Measurements from ENCODE around the gene RAPGEF1. TPM values are rescaled to one million over a fixed set of nuclear protein-coding genes. Genes with fewer than 3 reads are reported as not detected.

Gene RAPGEF1
- polyA plus RNA-seq, 2 of the 4 experiments (the other 2 are of a cell fraction): 21.6 to 27.7 TPM

GRCh38 chr9:131590907-131591844, 148.7 kb downstream of the RAPGEF1 start:
- Histone ChIP-seq H3K9me3 (no peaks in the 10 kb centered on the region), H3K4me1 (peaks cover 22% of the 10 kb centered on the region), H3K4me3 (no peak overlapping the region), H3K27ac (no peak overlapping the region), H3K4me2 (no peak overlapping the region)
- peak; percentile 98 for TF ChIP-seq SMC3 (IDR thresholded peaks at IDR 0.05)
- peak; percentile 98 to 99 for TF ChIP-seq RAD21 (conservative IDR thresholded peaks at IDR 0.05 in 1 of 2, IDR thresholded peaks at IDR 0.05 in 1 of 2)
- TF ChIP-seq CBX8 (IDR thresholded peaks at IDR 0.05): no peak
- TF ChIP-seq TP53 (CRISPR knock-in tag; IDR thresholded peaks at IDR 0.05): no peak
- peak; percentile 91 for TF ChIP-seq CTCF (IDR thresholded peaks at IDR 0.05)
- TF ChIP-seq USF2 (IDR thresholded peaks at IDR 0.05): 0 out of 2 replicates have a peak, but pooled peaks have one; percentile 4
- POLR2A ChIA-PET: interaction anchor here (1.0 to 1.3 kb wide), 2 partner anchors 142 to 148 kb away, joined by 3 read pairs; no protein-coding TSS in a partner anchor
- peak; percentile 77 to 80 for DNase-seq (ENCODE audit: low read depth in 1 of 2, low spot score in 1 of 2)
- CTCF ChIA-PET: interaction anchor here (0.6 to 27.5 kb wide), 63 partner anchors 9 to 693 kb away, joined by 3 to 737 read pairs (median 5); partner anchors contain the start of gene RAPGEF1
- 59% methylated on average over 21 of the region's 21 CpGs for WGBS (ENCODE audit: missing lambda C conversion rate)
- FAIRE-seq: peak; percentile 80
- ATAC-seq: peak; percentile 90 to 96

- Histone ChIP-seq H3K4me2 (no peak overlapping the region), H3K27ac (no peak overlapping the region), H3K9me3 (no peaks in the 10 kb centered on the region), H3K4me1 (peaks cover 15% of the 10 kb centered on the region), H3K4me3 (no peak overlapping the region)
- ChIA-PET CTCF (interaction anchor here (0.5 to 27.5 kb wide), 26 partner anchors 8 to 240 kb away, joined by 3 to 737 read pairs (median 7); partner anchors contain the start of gene RAPGEF1), POLR2A (no interaction called here)
- ATAC-seq: no peak
- FAIRE-seq: no peak
- WGBS (ENCODE audit: missing lambda C conversion rate): 74% methylated on average over 9 of the region's 13 CpGs
- no peak for DNase-seq (ENCODE audit: low read depth in 1 of 2, low spot score in 1 of 2)
- no peak for TF ChIP-seq TP53 (CRISPR knock-in tag; IDR thresholded peaks at IDR 0.05)
- TF ChIP-seq JUNB (IDR thresholded peaks at IDR 0.05): no peak
- TF ChIP-seq ZC3H11A (IDR thresholded peaks at IDR 0.05): no peak
- TF ChIP-seq NFE2L2 (conservative IDR thresholded peaks at IDR 0.05; ENCODE audit: low read length): no peak
- TF ChIP-seq CBX2 (IDR thresholded peaks at IDR 0.05; ENCODE audit: borderline replicate concordance, low read depth): no peak
These were observed 149.4 kb downstream of the RAPGEF1 start for GRCh38 chr9:131590449-131590848.

GRCh38 chr9:131589993-131590392, 149.9 kb downstream of the RAPGEF1 start:
- CTCF ChIA-PET: interaction anchor here (0.5 to 27.5 kb wide), 10 partner anchors 11 to 174 kb away, joined by 3 to 737 read pairs (median 8); partner anchors contain the start of gene RAPGEF1
- WGBS (ENCODE audit: missing lambda C conversion rate): 90% methylated on average over 14 of the region's 14 CpGs
- TF ChIP-seq RARB (CRISPR knock-in tag; IDR thresholded peaks at IDR 0.05) (no peak), FOXS1 (CRISPR knock-in tag; IDR thresholded peaks at IDR 0.05) (no peak), HOXA7 (CRISPR knock-in tag; IDR thresholded peaks at IDR 0.05) (no peak), ZFP36 (IDR thresholded peaks at IDR 0.05; ENCODE audit: borderline replicate concordance, partially characterized antibody) (no peak), KDM5A (IDR thresholded peaks at IDR 0.05) (no peak), NPAS2 (CRISPR knock-in tag; IDR thresholded peaks at IDR 0.05; ENCODE audit: borderline replicate concordance) (no peak), RAD21 (conservative IDR thresholded peaks at IDR 0.05 in 1 of 2, IDR thresholded peaks at IDR 0.05 in 1 of 2) (no peak), MYC (IDR thresholded peaks at IDR 0.05; ENCODE audit: borderline replicate concordance, low read length) (no peak), HMGXB4 (CRISPR knock-in tag; IDR thresholded peaks at IDR 0.05; ENCODE audit: borderline replicate concordance) (no peak), ZC3H11A (IDR thresholded peaks at IDR 0.05) (no peak), FOSL2 (IDR thresholded peaks at IDR 0.05) (no peak), FOSL2 (CRISPR knock-in tag; IDR thresholded peaks at IDR 0.05) (no peak), CBX2 (IDR thresholded peaks at IDR 0.05; ENCODE audit: borderline replicate concordance, low read depth) (no peak), PBX3 (IDR thresholded peaks at IDR 0.05) (no peak), CTCF (IDR thresholded peaks at IDR 0.05) (no peak)

More at GRCh38 chr9:131589993-131590392, 149.9 kb downstream of the RAPGEF1 start:
- POLR2A ChIA-PET: no interaction called here
- peaks cover 10% of the 10 kb centered on the region; the same call in 2 of the 3 replicates for H3K4me1 ChIP-seq
- no peak overlapping the region for H3K4me2 ChIP-seq
- ATAC-seq (no peak), DNase-seq (ENCODE audit: low read depth in 1 of 2, low spot score in 1 of 2) (no peak), FAIRE-seq (no peak)
- no peak overlapping the region for H3K27ac ChIP-seq
- H3K4me3 ChIP-seq: no peak overlapping the region
- H3K9me3 ChIP-seq: no peaks in the 10 kb centered on the region
